HFF-Myc (cell line): ENCODE results near the gene DDR2.
A peak's percentile ranks its signal among the peaks of the same experiment; 100 is the strongest.

ENCODE experiments used
- DNase-seq: peaks from one replicate; pipeline ENCODE4 v3.0.0-alpha.2; 2011; ENCODE audit warnings: low read depth; ENCODE audit errors: extremely low read depth
- H3K4me3 ChIP-seq: replicated peaks from 2 replicates; pipeline ENCODE4 v1.5.1; 2011; ENCODE audit warnings: low read depth, mild to moderate bottlenecking, control low read depth, low read length
- TF ChIP-seq, protein P1 (sequence below): IDR thresholded peaks from 2 replicates; pipeline ENCODE4 v1.5.1; 2012; ENCODE audit warnings: mild to moderate bottlenecking, low read depth, low read length, control low read depth; ENCODE audit errors: missing control alignments

DDR2 gene

DNA sequence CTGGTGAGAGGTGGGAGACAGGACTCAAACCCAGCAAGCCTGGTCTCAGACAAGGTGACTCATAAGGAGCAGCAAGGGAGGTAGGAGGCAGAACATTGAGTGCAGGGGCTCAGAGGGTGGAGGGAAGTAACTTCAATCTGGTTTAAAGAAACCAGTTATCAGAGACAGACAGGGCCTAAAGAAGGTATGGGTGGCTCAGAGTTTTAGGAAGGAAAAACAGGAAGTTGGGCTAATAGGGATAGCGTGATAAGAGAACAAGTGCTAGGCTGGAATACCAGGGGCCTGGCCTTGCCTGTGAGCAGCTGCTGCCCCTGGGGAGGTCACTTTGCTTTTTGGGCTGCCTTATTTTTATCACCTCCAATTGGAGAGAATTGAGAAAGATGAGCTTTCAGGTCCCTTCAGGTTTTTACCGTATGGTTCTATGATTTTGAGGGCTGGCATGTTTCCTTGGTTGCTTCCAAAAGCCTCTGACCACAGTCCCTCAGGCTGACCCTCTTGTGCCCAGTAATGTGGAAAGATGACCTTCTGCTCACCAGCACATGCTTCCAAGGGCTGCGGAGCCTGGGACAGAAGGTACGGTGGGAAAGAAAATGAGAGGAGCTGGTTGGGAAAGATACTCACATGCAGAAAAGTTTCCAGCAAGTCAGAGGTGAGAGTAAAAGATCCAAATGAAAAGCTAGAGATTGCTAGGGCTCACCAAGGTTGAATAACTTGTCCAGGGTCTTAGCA is 77.0 kb downstream of the DDR2 start:
- TF ChIP-seq, protein P1, sequence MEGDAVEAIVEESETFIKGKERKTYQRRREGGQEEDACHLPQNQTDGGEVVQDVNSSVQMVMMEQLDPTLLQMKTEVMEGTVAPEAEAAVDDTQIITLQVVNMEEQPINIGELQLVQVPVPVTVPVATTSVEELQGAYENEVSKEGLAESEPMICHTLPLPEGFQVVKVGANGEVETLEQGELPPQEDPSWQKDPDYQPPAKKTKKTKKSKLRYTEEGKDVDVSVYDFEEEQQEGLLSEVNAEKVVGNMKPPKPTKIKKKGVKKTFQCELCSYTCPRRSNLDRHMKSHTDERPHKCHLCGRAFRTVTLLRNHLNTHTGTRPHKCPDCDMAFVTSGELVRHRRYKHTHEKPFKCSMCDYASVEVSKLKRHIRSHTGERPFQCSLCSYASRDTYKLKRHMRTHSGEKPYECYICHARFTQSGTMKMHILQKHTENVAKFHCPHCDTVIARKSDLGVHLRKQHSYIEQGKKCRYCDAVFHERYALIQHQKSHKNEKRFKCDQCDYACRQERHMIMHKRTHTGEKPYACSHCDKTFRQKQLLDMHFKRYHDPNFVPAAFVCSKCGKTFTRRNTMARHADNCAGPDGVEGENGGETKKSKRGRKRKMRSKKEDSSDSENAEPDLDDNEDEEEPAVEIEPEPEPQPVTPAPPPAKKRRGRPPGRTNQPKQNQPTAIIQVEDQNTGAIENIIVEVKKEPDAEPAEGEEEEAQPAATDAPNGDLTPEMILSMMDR: no peak
- no peak for DNase-seq
- no peak overlapping the region for H3K4me3 ChIP-seq

DNA sequence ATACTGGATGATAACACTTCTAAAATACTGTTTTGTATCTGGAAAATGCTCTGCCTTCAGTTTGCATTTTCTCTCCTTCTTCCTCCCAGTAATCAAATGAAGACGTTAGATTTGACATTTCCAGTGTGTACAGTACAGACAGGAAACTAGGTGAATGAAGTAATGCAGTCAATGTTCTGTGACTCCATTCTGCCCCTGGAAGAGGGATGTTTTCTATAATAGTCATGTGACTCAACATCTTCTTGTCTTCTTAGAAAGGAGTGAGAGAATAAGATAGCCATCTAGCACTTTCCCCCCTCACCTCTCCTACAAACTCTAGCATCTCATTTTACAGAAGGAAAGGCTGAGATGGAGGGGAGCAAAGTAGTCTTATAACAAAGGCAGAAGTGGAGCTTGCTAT is 77.6 kb downstream of the DDR2 start:
- no peak overlapping the region for H3K4me3 ChIP-seq
- TF ChIP-seq, protein P1: no peak
- DNase-seq: no peak

DNA sequence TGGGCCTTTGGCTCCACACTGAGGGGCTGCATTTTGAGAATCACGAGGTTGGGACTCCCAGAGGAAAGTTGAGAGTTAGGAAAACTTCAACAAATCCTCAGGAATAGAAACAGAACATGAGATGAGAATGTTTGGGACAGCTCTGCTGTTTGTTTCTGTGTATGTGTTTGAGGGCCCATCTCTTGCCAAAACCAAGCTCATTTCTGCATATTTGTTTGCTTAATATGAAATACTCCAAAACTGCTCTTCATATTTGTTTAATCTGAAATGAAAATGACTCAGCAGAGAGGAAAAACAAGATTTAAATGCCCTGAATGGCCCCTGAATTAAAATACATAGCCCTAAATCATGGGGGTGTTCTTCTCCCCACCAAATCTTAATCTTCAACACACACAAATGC is 78.1 kb downstream of the DDR2 start:
- TF ChIP-seq, protein P1: no peak
- no peak overlapping the region for H3K4me3 ChIP-seq
- no peak for DNase-seq

DNA sequence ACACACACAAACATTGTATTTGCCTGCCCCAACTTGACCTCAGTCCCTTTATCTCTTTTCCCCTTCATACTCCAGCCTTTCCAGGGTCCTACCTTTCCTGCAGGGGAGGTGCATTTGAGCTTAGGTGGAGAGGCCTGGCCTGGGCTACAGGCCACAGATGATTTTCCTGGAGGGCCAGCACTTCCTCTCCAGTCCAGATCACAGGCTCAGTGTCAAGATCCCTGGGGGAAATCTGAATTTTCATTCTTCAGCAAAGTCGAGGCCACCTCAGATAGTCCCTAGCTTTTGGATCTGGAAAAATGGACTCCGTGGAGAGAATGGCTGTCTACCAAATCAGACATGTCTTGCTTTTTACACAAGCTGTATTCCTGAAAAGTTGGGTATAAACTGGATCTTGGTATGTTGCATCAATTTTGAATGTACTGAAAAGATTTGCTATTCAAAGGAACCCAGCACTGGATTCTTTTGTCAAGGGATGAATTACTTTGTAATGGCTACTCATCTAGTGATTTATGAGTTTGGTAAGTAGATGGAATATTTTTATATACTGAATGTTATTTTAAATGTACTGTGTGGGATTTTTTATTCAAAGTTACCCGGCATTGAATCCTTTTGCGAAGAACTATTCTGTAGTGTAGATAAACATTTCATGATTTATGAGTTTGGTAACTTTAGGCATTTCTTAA is 78.7 kb downstream of the DDR2 start:
- H3K4me3 ChIP-seq: no peak overlapping the region
- TF ChIP-seq, protein P1: no peak
- peak; percentile 11 for DNase-seq

DNA sequence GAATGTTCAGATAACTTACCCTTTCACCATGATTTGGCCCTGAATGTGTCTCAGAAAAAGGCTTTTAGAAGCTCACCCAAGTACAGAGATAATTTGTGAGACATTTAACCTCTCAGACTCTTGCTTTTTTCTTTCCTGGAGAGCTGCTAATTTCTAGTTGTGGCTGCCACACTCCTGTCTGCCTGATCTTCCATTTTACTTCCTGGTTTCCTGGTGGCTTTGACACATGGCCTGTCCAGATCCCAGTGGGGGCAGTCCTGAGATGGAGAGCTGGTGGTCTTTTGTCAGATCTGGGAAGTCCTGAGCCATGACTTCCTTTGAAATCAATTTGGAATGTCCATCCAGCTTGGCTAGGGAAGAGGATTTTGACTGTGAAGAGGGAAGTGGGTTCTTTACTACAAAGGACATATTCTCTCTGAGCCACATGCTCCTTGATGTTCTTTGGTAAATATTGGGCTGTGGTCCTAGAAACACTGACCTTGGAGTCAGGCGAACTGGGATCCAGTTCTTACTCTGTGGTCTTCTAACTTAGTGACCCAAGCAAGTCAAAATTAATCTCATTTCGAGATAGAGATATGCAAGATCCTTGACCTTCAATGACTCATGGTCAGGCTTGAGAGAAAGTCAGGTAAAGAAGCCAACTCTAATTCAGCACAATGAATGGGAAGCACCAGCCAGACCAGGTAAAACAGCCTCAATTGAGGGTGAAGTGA is 80.2 kb downstream of the DDR2 start:
- no peak overlapping the region for H3K4me3 ChIP-seq
- DNase-seq: no peak
- TF ChIP-seq, protein P1: no peak

DNA sequence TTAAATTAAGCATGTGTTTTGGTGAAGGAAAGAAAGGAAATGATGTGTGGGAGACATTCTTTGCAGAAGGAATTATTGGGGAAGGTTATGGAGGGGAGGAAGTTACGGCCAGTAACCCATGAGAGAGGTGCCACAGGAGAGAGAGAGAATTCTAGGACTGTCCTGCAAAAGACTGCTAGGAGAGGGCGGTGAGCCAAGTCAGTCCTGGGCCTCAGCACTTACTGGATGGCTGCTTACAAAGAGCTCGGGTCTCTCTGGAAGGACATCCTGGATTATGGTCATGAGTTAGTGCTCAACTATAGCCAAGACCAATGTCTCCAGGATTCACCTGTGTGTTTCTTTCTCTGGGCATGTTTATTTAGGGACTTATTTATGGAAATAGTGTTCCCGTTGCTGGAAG is 83.9 kb downstream of the DDR2 start:
- TF ChIP-seq, protein P1: no peak
- no peak overlapping the region for H3K4me3 ChIP-seq
- DNase-seq: no peak
